Caco-2 (cell line): Measurements from ENCODE around the gene DIP2A. TPM values are rescaled to one million over a fixed set of nuclear protein-coding genes. Genes with fewer than 3 reads are reported as not detected.

Experiments used
- BruUV-seq: library from RNA; stranded (reverse); fragments of 400-500 nt; replicated peaks from 2 replicates; lab custom pipeline; 2021; lab: Mats Ljungman, UMichigan
- CTCF ChIA-PET: fragments of 300-600 bp; sonication (Branson Sonifier 250); formaldehyde crosslinking; loops from one replicate; lab custom pipeline; 2022; ENCODE audit warnings: antibody characterized with exemption; lab: Charles Lee
- POLR2A ChIA-PET: fragments of 300-600 bp; sonication (Branson Sonifier 250); formaldehyde crosslinking; loops from one replicate; lab custom pipeline; 2022; ENCODE audit warnings: antibody characterized with exemption; lab: Charles Lee
- DNase-seq, 2 experiments: peaks; one replicate each; pipeline versions ENCODE4 v3.0.0 to v3.0.0-alpha.2; 2020 to 2022
- H3K27me3 ChIP-seq: replicated peaks from 2 replicates; pipeline ENCODE4 v1.6.0; 2011; ENCODE audit warnings: low read length; ENCODE audit not compliant: control insufficient read depth, insufficient read depth
- H3K36me3 ChIP-seq: 2 replicates; pipeline ENCODE4 v1.5.1; 2011; ENCODE audit warnings: low read length; ENCODE audit not compliant: control insufficient read depth, insufficient read depth
- H3K4me1 ChIP-seq: fragments of 250-450 bp; sonication (Bioruptor Pico); 2 replicates; pipeline ENCODE4 v1.5.1; 2020; ENCODE audit warnings: mild to moderate bottlenecking
- H3K4me3 ChIP-seq: 2 replicates; pipeline ENCODE4 v1.5.1; 2011; ENCODE audit warnings: low read depth, mild to moderate bottlenecking, control low read depth, low read length
- H3K9me3 ChIP-seq: fragments of 250-450 bp; sonication (Bioruptor Pico); 2 replicates; pipeline ENCODE4 v1.5.1; 2020; ENCODE audit warnings: mild to moderate bottlenecking, moderate library complexity
- H3K27ac Mint-ChIP-seq: one replicate; pipeline ENCODE4 v1.8.0; 2022; ENCODE audit warnings: mixed read lengths; ENCODE audit not compliant: unreplicated experiment
- H3K27me3 Mint-ChIP-seq: one replicate; pipeline ENCODE4 v1.8.0; 2022; ENCODE audit warnings: mixed read lengths; ENCODE audit not compliant: insufficient read depth, unreplicated experiment
- H3K36me3 Mint-ChIP-seq: one replicate; pipeline ENCODE4 v1.8.0; 2022; ENCODE audit warnings: mild to moderate bottlenecking, mixed read lengths; ENCODE audit not compliant: insufficient read depth, unreplicated experiment
- H3K4me1 Mint-ChIP-seq: one replicate; pipeline ENCODE4 v1.8.0; 2022; ENCODE audit warnings: low read depth, mixed read lengths; ENCODE audit not compliant: unreplicated experiment
- H3K4me3 Mint-ChIP-seq: one replicate; pipeline ENCODE4 v1.8.0; 2022; ENCODE audit warnings: mild to moderate bottlenecking, moderate library complexity, mixed read lengths; ENCODE audit not compliant: unreplicated experiment
- H3K9me3 Mint-ChIP-seq: one replicate; pipeline ENCODE4 v1.8.0; 2022; ENCODE audit warnings: mixed read lengths; ENCODE audit not compliant: unreplicated experiment
- intact Hi-C: fragments of 100-400 bp; cut with micrococcal nuclease; formaldehyde crosslinking; loops from one replicate; pipeline ENCODE4 v1.10.0; 2022; ENCODE audit not compliant: unreplicated experiment
- total RNA-seq: library from RNA; stranded (reverse); gene quantifications from 2 replicates; pipeline ENCODE4 v1.2.3, GENCODE V29; 2022
- TF ChIP-seq, protein P1 (sequence below), 2 experiments: fragments of 200-600 bp in 1 of 2; IDR thresholded peaks; 1 replicate in 1 of 2; 2 replicates in 1 of 2; pipeline versions ENCODE4 v1.5.1 to v1.8.0; 2011 to 2022; ENCODE audit warnings: antibody characterized with exemption in 1 of 2, control low read depth in 1 of 2, inconsistent platforms in 1 of 2, low read depth in 1 of 2, low read length in 1 of 2, mild to moderate bottlenecking in 1 of 2, moderate library complexity in 1 of 2; ENCODE audit not compliant: insufficient read depth in 1 of 2, severe bottlenecking in 1 of 2, unreplicated experiment in 1 of 2

Gene DIP2A
- total RNA-seq, 1 experiment from 2014 or later = 44.6 TPM

DNA sequence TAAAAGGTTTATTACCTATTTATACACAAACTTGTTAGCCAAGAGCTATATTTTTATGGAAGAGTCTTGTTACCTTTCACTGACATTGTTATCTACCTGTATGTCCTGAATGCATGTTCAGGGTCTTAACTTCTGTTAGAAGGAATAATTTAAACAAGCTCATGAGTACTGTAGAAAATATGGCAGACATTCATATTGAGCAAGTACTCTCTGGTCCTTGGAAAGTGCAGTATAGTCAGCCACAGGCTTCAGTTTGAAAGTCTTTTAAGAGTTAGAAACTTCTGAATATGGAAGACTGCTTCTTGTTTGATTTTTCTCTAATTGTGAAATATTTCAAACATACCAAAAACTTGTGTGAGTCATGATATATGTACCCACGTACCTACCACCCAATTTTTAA is 16.6 kb downstream of the DIP2A start:
- no TSS peak for BruUV-seq
- POLR2A ChIA-PET = no interaction called here
- intact Hi-C loops = no loop called here

GRCh38 chr21:46477765-46478164 is 19.1 kb downstream of the DIP2A start:
- TF ChIP-seq, protein P1, sequence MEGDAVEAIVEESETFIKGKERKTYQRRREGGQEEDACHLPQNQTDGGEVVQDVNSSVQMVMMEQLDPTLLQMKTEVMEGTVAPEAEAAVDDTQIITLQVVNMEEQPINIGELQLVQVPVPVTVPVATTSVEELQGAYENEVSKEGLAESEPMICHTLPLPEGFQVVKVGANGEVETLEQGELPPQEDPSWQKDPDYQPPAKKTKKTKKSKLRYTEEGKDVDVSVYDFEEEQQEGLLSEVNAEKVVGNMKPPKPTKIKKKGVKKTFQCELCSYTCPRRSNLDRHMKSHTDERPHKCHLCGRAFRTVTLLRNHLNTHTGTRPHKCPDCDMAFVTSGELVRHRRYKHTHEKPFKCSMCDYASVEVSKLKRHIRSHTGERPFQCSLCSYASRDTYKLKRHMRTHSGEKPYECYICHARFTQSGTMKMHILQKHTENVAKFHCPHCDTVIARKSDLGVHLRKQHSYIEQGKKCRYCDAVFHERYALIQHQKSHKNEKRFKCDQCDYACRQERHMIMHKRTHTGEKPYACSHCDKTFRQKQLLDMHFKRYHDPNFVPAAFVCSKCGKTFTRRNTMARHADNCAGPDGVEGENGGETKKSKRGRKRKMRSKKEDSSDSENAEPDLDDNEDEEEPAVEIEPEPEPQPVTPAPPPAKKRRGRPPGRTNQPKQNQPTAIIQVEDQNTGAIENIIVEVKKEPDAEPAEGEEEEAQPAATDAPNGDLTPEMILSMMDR (IDR thresholded peaks at IDR 0.05; ENCODE audit: insufficient read depth in 1 of 2, low read depth in 1 of 2, low read length in 1 of 2, severe bottlenecking in 1 of 2, unreplicated experiment in 1 of 2) = no peak
- Mint-ChIP-seq H3K4me3 (no peak overlapping the region), H3K4me1 (peaks cover 6% of the 10 kb centered on the region), H3K27me3 (no peaks in the 10 kb centered on the region), H3K9me3 (no peaks in the 10 kb centered on the region), H3K27ac (no peak overlapping the region), H3K36me3 (peaks cover 17% of the 10 kb centered on the region)
- no peak for DNase-seq
- intact Hi-C loops = no loop called here
- H3K36me3 ChIP-seq = no peaks in the 10 kb centered on the region
- no peak overlapping the region for H3K4me3 ChIP-seq
- H3K27me3 ChIP-seq = no peaks in the 10 kb centered on the region
- no peaks in the 10 kb centered on the region for H3K4me1 ChIP-seq
- H3K9me3 ChIP-seq = no peaks in the 10 kb centered on the region
- BruUV-seq = no TSS peak
- POLR2A ChIA-PET = no interaction called here
- CTCF ChIA-PET = no interaction called here

More for the DNA sequence above, 16.6 kb downstream of the DIP2A start:
- Mint-ChIP-seq H3K4me3 (no peak overlapping the region), H3K27ac (no peak overlapping the region), H3K4me1 (peaks cover 6% of the 10 kb centered on the region), H3K9me3 (no peaks in the 10 kb centered on the region), H3K27me3 (no peaks in the 10 kb centered on the region), H3K36me3 (peaks cover 32% of the 10 kb centered on the region)
- no peaks in the 10 kb centered on the region for H3K9me3 ChIP-seq
- TF ChIP-seq, protein P1 (IDR thresholded peaks at IDR 0.05; ENCODE audit: insufficient read depth in 1 of 2, low read depth in 1 of 2, low read length in 1 of 2, severe bottlenecking in 1 of 2, unreplicated experiment in 1 of 2) = no peak
- CTCF ChIA-PET = no interaction called here
- H3K27me3 ChIP-seq = no peaks in the 10 kb centered on the region
- H3K36me3 ChIP-seq = no peaks in the 10 kb centered on the region
- DNase-seq = no peak
- H3K4me3 ChIP-seq = no peak overlapping the region
- H3K4me1 ChIP-seq = no peaks in the 10 kb centered on the region

- no TSS peak for BruUV-seq
- CTCF ChIA-PET = no interaction called here
- POLR2A ChIA-PET = no interaction called here
Observed at GRCh38 chr21:46478910-46479309, 20.2 kb downstream of the DIP2A start.

More at GRCh38 chr21:46478910-46479309, 20.2 kb downstream of the DIP2A start:
- no peaks in the 10 kb centered on the region for H3K9me3 Mint-ChIP-seq
- Histone ChIP-seq H3K9me3 (no peaks in the 10 kb centered on the region), H3K4me3 (no peak overlapping the region), H3K27me3 (no peaks in the 10 kb centered on the region), H3K4me1 (no peaks in the 10 kb centered on the region), H3K36me3 (no peaks in the 10 kb centered on the region)
- intact Hi-C loops = no loop called here
- H3K27ac Mint-ChIP-seq = no peak overlapping the region
- H3K4me3 Mint-ChIP-seq = no peak overlapping the region
- H3K4me1 Mint-ChIP-seq = peaks cover 6% of the 10 kb centered on the region
- no peaks in the 10 kb centered on the region for H3K27me3 Mint-ChIP-seq
- H3K36me3 Mint-ChIP-seq = peaks cover 17% of the 10 kb centered on the region
- DNase-seq = no peak
- TF ChIP-seq, protein P1 (IDR thresholded peaks at IDR 0.05; ENCODE audit: insufficient read depth in 1 of 2, low read depth in 1 of 2, low read length in 1 of 2, severe bottlenecking in 1 of 2, unreplicated experiment in 1 of 2) = no peak
